Nephron progenitor cell (in vitro differentiated cells): ENCODE data around the gene SRM.

ENCODE experiments used
- DNase-seq: peaks from one replicate; pipeline ENCODE4 v3.0.0; 2021
- H3K27ac Mint-ChIP-seq: 2 replicates; pipeline ENCODE4 v1.8.0; 2021; ENCODE audit warnings: mild to moderate bottlenecking, moderate library complexity, mixed read lengths
- H3K27me3 Mint-ChIP-seq: 2 replicates; pipeline ENCODE4 v1.8.0; 2021; ENCODE audit warnings: mild to moderate bottlenecking, low read depth, mixed read lengths; ENCODE audit not compliant: poor library complexity
- H3K36me3 Mint-ChIP-seq: 2 replicates; pipeline ENCODE4 v1.8.0; 2021; ENCODE audit warnings: low read depth, mixed read lengths
- H3K4me1 Mint-ChIP-seq: 2 replicates; pipeline ENCODE4 v1.8.0; 2021; ENCODE audit warnings: mixed read lengths
- H3K4me3 Mint-ChIP-seq: 2 replicates; pipeline ENCODE4 v1.8.0; 2021; ENCODE audit warnings: mild to moderate bottlenecking, moderate library complexity, mixed read lengths
- H3K9me3 Mint-ChIP-seq: 2 replicates; pipeline ENCODE4 v1.8.0; 2021; ENCODE audit warnings: mild to moderate bottlenecking, moderate library complexity, mixed read lengths
- TF ChIP-seq, protein P1 (sequence below): fragments of 200-600 bp; sonication (generic); IDR thresholded peaks from 2 replicates; pipeline ENCODE4 v1.5.0; 2021; ENCODE audit warnings: antibody characterized with exemption

SRM gene

DNA sequence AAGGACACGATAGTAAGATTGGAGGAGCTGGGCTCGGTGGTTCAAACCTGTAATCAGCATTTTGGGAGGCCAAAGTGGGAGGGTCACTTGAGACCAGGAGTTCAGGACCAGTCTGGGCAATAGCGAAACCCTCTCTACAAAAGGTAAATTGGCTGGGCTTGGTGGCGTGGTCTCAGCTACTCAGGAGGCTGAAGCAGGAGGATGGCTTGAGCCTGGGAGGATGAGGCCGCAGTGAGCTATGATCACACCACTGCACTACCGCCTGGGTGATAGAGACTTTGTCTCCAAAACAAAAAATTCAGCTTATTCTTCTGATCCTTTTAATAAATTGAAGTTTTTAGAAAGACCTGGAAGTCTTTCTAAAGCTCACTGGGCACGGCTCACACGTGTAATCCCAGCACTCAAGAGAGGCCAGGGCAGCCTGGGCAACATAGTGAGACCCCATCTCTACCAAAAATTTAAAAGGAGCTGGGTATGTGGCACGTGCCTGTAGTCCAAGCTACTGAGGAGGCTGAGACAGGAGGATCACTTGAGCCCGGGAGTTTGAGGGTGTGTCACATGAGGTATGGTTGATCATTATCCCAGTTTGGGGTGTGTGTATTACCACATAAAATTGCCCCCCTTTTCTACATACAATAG lies 28.1 kb downstream of the SRM start:
- H3K4me3 Mint-ChIP-seq, result no peak overlapping the region
- H3K36me3 Mint-ChIP-seq, result peaks cover 29% of the 10 kb centered on the region
- H3K27ac Mint-ChIP-seq, result no peak overlapping the region

DNA sequence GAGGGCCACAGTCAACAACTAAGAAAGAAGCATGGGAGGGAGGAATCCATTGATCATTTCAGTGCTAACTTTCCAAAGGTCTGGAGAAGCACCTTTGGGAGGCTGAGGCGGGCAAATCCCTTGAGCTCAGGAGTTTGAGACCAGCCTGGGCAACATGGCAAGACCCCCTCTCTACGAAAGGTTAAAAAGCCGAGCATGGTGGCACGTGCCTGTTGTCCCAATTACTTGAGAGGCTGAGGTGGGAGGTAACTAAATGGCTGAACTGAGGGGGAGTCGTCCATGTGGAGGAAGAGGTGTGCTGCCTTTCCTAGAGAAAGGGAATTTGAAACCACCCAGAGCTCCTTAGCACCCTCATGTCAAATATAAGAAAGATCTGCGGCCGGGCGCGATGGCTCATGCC lies 29.0 kb downstream of the SRM start:
- Mint-ChIP-seq H3K27ac (peak overlapping the region; percentile 55), H3K4me3 (no peak overlapping the region), H3K36me3 (peaks cover 37% of the 10 kb centered on the region), H3K27me3 (peaks cover 2% of the 10 kb centered on the region), H3K9me3 (no peaks in the 10 kb centered on the region), H3K4me1 (peaks cover 14% of the 10 kb centered on the region)
- TF ChIP-seq, protein P1, sequence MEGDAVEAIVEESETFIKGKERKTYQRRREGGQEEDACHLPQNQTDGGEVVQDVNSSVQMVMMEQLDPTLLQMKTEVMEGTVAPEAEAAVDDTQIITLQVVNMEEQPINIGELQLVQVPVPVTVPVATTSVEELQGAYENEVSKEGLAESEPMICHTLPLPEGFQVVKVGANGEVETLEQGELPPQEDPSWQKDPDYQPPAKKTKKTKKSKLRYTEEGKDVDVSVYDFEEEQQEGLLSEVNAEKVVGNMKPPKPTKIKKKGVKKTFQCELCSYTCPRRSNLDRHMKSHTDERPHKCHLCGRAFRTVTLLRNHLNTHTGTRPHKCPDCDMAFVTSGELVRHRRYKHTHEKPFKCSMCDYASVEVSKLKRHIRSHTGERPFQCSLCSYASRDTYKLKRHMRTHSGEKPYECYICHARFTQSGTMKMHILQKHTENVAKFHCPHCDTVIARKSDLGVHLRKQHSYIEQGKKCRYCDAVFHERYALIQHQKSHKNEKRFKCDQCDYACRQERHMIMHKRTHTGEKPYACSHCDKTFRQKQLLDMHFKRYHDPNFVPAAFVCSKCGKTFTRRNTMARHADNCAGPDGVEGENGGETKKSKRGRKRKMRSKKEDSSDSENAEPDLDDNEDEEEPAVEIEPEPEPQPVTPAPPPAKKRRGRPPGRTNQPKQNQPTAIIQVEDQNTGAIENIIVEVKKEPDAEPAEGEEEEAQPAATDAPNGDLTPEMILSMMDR, result no peak
- DNase-seq, result no peak

More for the DNA sequence above, 28.1 kb downstream of the SRM start:
- H3K9me3 Mint-ChIP-seq, result no peaks in the 10 kb centered on the region
- TF ChIP-seq, protein P1, result no peak
- peaks cover 8% of the 10 kb centered on the region for H3K4me1 Mint-ChIP-seq
- no peak for DNase-seq
- H3K27me3 Mint-ChIP-seq, result peaks cover 2% of the 10 kb centered on the region

DNA sequence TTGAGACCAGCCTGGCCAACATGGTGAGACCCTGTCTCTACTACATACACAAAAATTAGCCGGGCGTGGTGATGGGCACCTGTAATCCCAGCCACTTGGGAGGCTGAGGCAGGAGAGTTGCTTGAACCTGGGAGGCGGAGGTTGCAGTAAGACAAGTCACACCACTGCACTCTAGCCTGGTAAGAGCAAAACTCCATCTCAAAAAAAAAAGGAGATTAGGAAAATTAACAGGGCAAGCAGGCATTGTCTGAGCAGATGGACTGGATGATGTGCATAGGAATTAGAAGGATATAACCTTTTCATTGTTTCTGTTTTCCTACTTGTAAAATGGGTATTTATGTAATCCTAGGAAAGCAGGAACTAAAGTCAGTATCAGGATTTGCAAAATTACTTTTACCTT lies 31.8 kb downstream of the SRM start:
- H3K9me3 Mint-ChIP-seq, result no peaks in the 10 kb centered on the region
- H3K27me3 Mint-ChIP-seq, result peaks cover 2% of the 10 kb centered on the region
- TF ChIP-seq, protein P1, result no peak
- H3K4me1 Mint-ChIP-seq, result peaks cover 14% of the 10 kb centered on the region
- H3K27ac Mint-ChIP-seq, result no peak overlapping the region
- peaks cover 62% of the 10 kb centered on the region for H3K36me3 Mint-ChIP-seq
- no peak for DNase-seq
- H3K4me3 Mint-ChIP-seq, result no peak overlapping the region

DNA sequence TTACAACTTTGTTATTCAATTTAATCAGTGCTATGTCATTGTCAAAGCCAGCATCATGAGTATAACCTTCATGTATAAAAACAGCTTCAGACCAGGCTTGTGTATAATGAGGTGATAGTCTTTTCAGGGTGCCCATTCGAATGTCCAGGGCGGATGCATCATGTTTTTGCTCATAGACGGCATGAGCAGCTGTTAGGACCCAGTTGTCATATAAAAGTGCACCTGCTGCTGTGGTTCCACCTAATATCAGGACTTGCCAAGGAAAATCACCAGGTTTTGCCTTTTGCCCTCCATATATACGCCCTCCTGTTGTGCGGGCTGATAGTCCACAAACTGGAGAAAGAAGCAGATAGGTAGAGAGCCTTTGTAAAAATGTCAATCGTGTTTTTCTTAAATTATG lies 32.5 kb downstream of the SRM start:
- Mint-ChIP-seq H3K4me1 (peaks cover 14% of the 10 kb centered on the region), H3K27me3 (peaks cover 2% of the 10 kb centered on the region), H3K9me3 (no peaks in the 10 kb centered on the region), H3K27ac (no peak overlapping the region), H3K36me3 (peaks cover 69% of the 10 kb centered on the region), H3K4me3 (no peak overlapping the region)
- DNase-seq, result no peak
- TF ChIP-seq, protein P1, result no peak

DNA sequence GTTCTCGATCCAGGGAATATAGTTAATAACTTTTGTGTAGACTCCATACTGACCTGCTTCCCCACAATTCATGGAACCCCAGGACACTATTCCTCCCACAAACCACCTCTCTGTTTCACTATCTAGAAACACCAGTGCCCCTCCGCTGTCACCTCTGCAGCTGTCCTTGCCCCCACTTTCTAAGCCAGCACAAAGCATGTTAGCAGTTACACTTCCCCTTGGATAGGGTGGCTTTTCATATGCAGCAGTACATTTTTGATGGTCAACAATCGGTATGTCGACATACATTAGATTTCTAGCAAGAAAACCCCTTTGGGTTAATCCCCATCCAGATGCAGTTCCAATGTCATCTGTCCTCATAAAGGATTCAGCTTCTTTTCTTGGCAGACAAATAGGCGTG lies 32.9 kb downstream of the SRM start:
- H3K4me3 Mint-ChIP-seq, result no peak overlapping the region
- peak overlapping the region; percentile 73 for H3K27ac Mint-ChIP-seq
- TF ChIP-seq, protein P1, result no peak
- peaks cover 14% of the 10 kb centered on the region for H3K4me1 Mint-ChIP-seq
- no peaks in the 10 kb centered on the region for H3K9me3 Mint-ChIP-seq
- H3K27me3 Mint-ChIP-seq, result peaks cover 2% of the 10 kb centered on the region
- DNase-seq, result no peak
- H3K36me3 Mint-ChIP-seq, result peaks cover 73% of the 10 kb centered on the region

DNA sequence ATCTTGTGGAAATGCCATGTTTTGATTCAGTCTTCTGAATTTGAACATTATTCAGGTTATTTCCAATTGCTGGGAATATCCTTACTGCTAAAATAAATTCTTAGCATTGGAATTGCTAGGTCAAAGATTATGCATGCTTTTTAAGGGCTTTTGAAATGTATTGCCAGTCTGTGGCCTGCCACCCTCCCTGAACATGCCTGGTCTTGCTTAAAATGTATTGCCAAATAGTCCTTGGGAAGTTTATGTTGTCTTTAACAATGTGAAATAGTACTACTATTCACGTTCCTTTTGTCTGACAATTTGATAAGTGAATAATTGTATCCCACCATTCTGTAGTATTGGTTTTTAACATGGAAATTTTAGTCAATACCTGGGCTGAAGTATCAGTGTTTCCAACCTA lies 33.8 kb downstream of the SRM start:
- TF ChIP-seq, protein P1, result no peak
- H3K9me3 Mint-ChIP-seq, result no peaks in the 10 kb centered on the region
- peak overlapping the region; percentile 77 for H3K27ac Mint-ChIP-seq
- peaks cover 2% of the 10 kb centered on the region for H3K27me3 Mint-ChIP-seq
- peaks cover 81% of the 10 kb centered on the region for H3K36me3 Mint-ChIP-seq
- H3K4me1 Mint-ChIP-seq, result peaks cover 12% of the 10 kb centered on the region
- no peak overlapping the region for H3K4me3 Mint-ChIP-seq
- no peak for DNase-seq
